IPS-15b (cell line): ENCODE data around the gene PLEKHG3.

ENCODE experiments used
- H3K27me3 ChIP-seq: one replicate; pipeline ENCODE4 v1.6.1; 2013; ENCODE audit warnings: low read length; ENCODE audit not compliant: control insufficient read depth, insufficient read depth
- H3K36me3 ChIP-seq: one replicate; pipeline ENCODE4 v1.6.1; 2013; ENCODE audit warnings: low read length; ENCODE audit not compliant: control insufficient read depth, insufficient read depth
- H3K4me1 ChIP-seq: one replicate; pipeline ENCODE4 v1.6.1; 2013; ENCODE audit warnings: mild to moderate bottlenecking, low read length; ENCODE audit not compliant: control insufficient read depth, insufficient read depth
- H3K4me3 ChIP-seq: one replicate; pipeline ENCODE4 v1.5.1; 2013; ENCODE audit warnings: low read depth, low read length
- H3K9ac ChIP-seq: one replicate; pipeline ENCODE4 v1.6.1; 2013; ENCODE audit warnings: low read depth, mild to moderate bottlenecking, low read length
- H3K9me3 ChIP-seq: one replicate; pipeline ENCODE4 v1.6.1; 2013; ENCODE audit warnings: mild to moderate bottlenecking, low read length; ENCODE audit not compliant: control insufficient read depth, insufficient read depth

Gene PLEKHG3

GRCh38 chr14:64756712-64757111, 52.5 kb downstream of the PLEKHG3 start:
- H3K36me3 ChIP-seq: no peaks in the 10 kb centered on the region
- no peak overlapping the region for H3K4me3 ChIP-seq
- peaks cover 3% of the 10 kb centered on the region for H3K4me1 ChIP-seq
- H3K9me3 ChIP-seq: no peaks in the 10 kb centered on the region
- H3K27me3 ChIP-seq: no peaks in the 10 kb centered on the region
- H3K9ac ChIP-seq: no peak overlapping the region

GRCh38 chr14:64757601-64758000, 53.4 kb downstream of the PLEKHG3 start:
- peaks cover 3% of the 10 kb centered on the region for H3K27me3 ChIP-seq
- H3K4me3 ChIP-seq: no peak overlapping the region
- H3K9me3 ChIP-seq: no peaks in the 10 kb centered on the region
- no peaks in the 10 kb centered on the region for H3K36me3 ChIP-seq
- peaks cover 6% of the 10 kb centered on the region for H3K4me1 ChIP-seq
- no peak overlapping the region for H3K9ac ChIP-seq

- no peak overlapping the region for H3K4me3 ChIP-seq
- H3K4me1 ChIP-seq: peaks cover 6% of the 10 kb centered on the region
- no peaks in the 10 kb centered on the region for H3K9me3 ChIP-seq
- H3K9ac ChIP-seq: peak overlapping the region; percentile 26
- no peaks in the 10 kb centered on the region for H3K36me3 ChIP-seq
- H3K27me3 ChIP-seq: peaks cover 3% of the 10 kb centered on the region
Observed at GRCh38 chr14:64758025-64758521, 53.8 kb downstream of the PLEKHG3 start.

- Histone ChIP-seq H3K4me1 (peaks cover 9% of the 10 kb centered on the region), H3K9me3 (no peaks in the 10 kb centered on the region), H3K27me3 (peaks cover 9% of the 10 kb centered on the region), H3K4me3 (no peak overlapping the region), H3K36me3 (no peaks in the 10 kb centered on the region), H3K9ac (no peak overlapping the region)
Observed at GRCh38 chr14:64758691-64759554, 54.7 kb downstream of the PLEKHG3 start.

- peaks cover 15% of the 10 kb centered on the region for H3K27me3 ChIP-seq
- peaks cover 16% of the 10 kb centered on the region for H3K4me1 ChIP-seq
Observed at GRCh38 chr14:64759555-64759938, 55.3 kb downstream of the PLEKHG3 start.

GRCh38 chr14:64760146-64760755, 56.0 kb downstream of the PLEKHG3 start:
- H3K36me3 ChIP-seq: no peaks in the 10 kb centered on the region
- peaks cover 16% of the 10 kb centered on the region for H3K27me3 ChIP-seq
- no peaks in the 10 kb centered on the region for H3K9me3 ChIP-seq
- H3K4me3 ChIP-seq: no peak overlapping the region
- no peak overlapping the region for H3K9ac ChIP-seq
- H3K4me1 ChIP-seq: peaks cover 16% of the 10 kb centered on the region

More at GRCh38 chr14:64759555-64759938, 55.3 kb downstream of the PLEKHG3 start:
- Histone ChIP-seq H3K4me3 (no peak overlapping the region), H3K9ac (no peak overlapping the region), H3K9me3 (no peaks in the 10 kb centered on the region), H3K36me3 (no peaks in the 10 kb centered on the region)

GRCh38 chr14:64760916-64761315, 56.7 kb downstream of the PLEKHG3 start:
- H3K4me3 ChIP-seq: no peak overlapping the region
- no peaks in the 10 kb centered on the region for H3K36me3 ChIP-seq
- no peaks in the 10 kb centered on the region for H3K9me3 ChIP-seq
- peaks cover 16% of the 10 kb centered on the region for H3K27me3 ChIP-seq
- no peak overlapping the region for H3K9ac ChIP-seq
- peaks cover 16% of the 10 kb centered on the region for H3K4me1 ChIP-seq

GRCh38 chr14:64761441-64762043, 57.3 kb downstream of the PLEKHG3 start:
- Histone ChIP-seq H3K4me1 (peaks cover 16% of the 10 kb centered on the region), H3K9ac (no peak overlapping the region), H3K4me3 (no peak overlapping the region)

GRCh38 chr14:64762044-64763034, 58.1 kb downstream of the PLEKHG3 start:
- H3K36me3 ChIP-seq: no peaks in the 10 kb centered on the region
- H3K4me1 ChIP-seq: peaks cover 20% of the 10 kb centered on the region
- H3K27me3 ChIP-seq: peaks cover 16% of the 10 kb centered on the region
- H3K9me3 ChIP-seq: no peaks in the 10 kb centered on the region
- H3K4me3 ChIP-seq: no peak overlapping the region
- H3K9ac ChIP-seq: no peak overlapping the region

More at GRCh38 chr14:64761441-64762043, 57.3 kb downstream of the PLEKHG3 start:
- H3K9me3 ChIP-seq: no peaks in the 10 kb centered on the region
- no peaks in the 10 kb centered on the region for H3K36me3 ChIP-seq
- peaks cover 16% of the 10 kb centered on the region for H3K27me3 ChIP-seq

GRCh38 chr14:64763085-64763782, 59.0 kb downstream of the PLEKHG3 start:
- no peak overlapping the region for H3K4me3 ChIP-seq
- H3K9ac ChIP-seq: no peak overlapping the region
- H3K9me3 ChIP-seq: no peaks in the 10 kb centered on the region
- H3K36me3 ChIP-seq: no peaks in the 10 kb centered on the region
- peaks cover 17% of the 10 kb centered on the region for H3K4me1 ChIP-seq
- H3K27me3 ChIP-seq: peaks cover 16% of the 10 kb centered on the region
